SW480 (cell line): ENCODE measurements around the gene GTSE1.

Experiments
- DNase-seq: peaks from one replicate; pipeline ENCODE4 v3.0.0-alpha.2; 2016; ENCODE audit warnings: low spot score

GTSE1 gene

DNA sequence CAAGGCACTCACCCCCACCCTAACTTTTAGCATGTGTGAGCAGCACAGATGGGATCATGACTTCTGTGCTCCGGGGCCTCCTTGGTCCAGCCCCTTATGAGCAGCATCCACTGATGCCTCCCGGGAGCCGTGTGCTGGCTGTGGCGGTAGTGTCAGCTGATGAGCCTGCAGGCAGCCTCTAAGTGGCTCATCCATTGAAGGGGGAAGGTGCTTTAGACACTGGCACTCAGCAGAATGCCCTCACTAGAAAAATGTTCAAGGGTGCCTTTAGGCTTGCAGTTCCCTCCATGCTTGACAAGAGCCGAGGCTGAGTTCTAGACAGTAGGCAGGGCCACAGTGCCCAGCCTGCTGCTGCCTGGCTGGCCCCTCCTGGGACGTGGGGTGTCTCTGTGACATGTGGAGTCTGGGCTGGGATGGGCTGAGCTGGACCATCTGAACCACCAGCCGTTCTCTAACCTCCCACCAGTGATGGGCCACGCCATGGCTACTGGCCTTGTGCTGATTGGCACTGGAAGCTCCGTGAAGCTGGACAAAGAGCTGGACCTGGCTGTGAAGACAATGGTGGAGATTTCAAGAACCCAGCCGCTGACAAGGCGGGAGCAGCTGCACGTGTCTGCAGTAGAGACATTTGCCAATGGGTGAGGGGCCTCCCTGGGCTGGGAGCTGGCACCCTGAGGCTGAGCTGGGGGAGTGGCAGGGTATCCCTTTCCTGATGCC is 23.1 kb upstream of the GTSE1 start:
- no peak for DNase-seq

DNA sequence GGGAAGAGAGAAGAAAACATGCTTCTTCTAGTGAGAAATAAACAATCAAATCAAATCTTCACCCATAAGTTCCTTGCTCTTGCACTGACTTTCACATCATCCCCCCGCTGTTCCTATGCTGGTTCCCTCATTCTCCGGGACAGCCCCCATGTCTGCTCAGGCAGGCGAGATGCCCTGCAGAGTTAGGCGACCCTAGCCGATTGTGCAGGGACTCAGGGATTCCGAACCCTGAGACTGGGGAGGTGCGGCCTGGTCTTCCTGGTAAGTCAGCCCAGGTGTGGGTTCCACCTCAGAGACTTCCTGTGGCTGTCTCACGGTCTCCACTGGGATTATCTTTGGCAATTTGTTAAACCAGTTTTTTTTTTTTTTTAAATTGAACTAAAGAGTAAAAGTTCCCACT is 22.3 kb upstream of the GTSE1 start:
- no peak for DNase-seq

GRCh38 chr22:46275455-46276122 is 21.1 kb upstream of the GTSE1 start:
- DNase-seq = no peak

- DNase-seq = no peak
Observed at GRCh38 chr22:46276563-46276962, 20.1 kb upstream of the GTSE1 start.

DNA sequence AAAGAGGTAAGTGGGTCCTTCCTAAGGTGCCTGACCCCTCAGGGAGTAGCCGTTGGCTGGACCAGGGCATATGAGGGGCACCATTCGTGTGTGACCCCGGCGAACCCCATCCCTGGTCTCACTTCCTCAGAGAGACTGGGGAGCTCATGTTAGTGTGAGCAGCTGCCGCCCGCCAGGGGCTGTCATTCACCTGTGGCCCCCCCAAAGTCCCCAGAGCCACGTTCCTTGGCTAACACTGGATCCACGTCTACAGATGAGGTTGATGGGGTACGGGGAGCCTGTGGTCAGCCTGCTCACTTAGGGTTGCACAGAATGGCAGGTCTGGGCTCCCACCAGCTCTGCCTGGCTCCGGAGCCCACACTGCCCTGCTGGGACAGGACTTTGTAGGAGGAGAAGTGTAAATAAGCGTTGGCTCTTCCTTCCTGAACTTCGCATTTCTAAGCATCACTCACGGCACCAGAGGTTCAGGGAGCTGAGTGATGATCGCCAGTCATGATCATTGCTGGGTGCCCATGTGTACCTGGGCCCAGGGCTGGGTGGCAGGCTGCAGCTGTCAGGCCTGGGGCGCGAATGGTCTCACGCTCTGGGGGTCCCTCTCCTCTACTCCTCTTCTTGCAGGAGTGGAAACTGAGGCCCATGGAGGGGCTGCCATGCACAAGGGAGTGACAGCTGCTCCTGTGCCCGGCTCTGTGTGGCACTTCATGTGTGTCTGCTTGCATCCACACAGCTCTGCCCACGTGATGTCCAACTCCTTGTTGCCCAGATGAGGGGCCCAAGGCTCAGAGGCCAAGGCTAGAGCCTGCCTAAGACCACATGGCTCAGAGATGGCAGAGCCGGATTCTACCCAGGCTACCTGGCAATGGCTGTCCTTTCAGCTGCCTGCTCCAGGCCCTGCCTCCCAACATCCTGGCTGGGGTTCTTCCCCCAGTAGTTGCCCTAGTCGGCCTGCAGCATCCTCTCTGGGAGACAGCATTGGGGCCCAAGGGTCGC is 17.7 kb upstream of the GTSE1 start:
- no peak for DNase-seq

- DNase-seq = no peak
Observed at GRCh38 chr22:46280063-46280817, 16.4 kb upstream of the GTSE1 start.

- no peak for DNase-seq
Observed at GRCh38 chr22:46280999-46281623, 15.6 kb upstream of the GTSE1 start.

DNA sequence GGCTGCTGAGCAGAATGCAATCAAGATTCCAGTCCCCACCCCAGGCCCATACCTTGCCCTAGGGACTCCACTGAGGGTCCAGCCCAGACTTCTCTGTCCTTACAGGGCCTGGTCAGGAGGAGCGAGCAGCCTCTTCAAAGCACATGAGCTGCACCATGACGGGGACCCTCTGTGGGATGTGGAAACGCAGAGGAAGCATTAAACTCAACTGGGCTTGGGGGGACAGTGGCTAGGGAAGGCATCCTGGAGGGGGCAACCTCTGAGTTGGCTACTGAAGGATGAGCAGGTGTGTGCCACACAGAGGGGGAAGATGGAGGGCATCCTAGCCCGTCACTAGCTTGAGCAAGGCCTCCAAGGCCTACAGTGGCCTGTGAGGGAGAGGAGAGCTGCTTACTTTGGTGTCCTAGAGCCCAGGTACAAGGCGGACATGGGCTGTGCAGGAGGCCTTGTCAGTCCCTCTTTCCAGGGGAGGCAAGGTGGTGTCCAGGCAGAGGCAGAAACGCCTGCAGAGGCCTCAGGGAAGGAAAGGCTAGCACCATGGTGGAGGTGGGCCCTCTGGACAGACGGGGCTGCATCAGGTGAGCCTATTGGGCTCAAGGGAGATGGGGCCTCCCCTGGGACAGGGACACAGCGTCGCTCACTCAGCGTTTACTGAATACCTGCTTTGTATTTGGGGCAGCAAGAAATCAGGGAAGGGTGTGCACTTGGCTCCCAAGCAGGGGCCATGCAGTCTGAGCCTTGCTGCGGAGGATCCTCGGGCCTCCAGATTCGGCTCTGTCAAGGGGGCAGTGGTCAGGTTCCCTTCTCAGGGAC is 14.6 kb upstream of the GTSE1 start:
- no peak for DNase-seq

- no peak for DNase-seq
Observed at GRCh38 chr22:46286006-46286405, 10.7 kb upstream of the GTSE1 start.

GRCh38 chr22:46286941-46287872 is 9.5 kb upstream of the GTSE1 start:
- DNase-seq = no peak

GRCh38 chr22:46287873-46288751 is 8.6 kb upstream of the GTSE1 start:
- no peak for DNase-seq

DNA sequence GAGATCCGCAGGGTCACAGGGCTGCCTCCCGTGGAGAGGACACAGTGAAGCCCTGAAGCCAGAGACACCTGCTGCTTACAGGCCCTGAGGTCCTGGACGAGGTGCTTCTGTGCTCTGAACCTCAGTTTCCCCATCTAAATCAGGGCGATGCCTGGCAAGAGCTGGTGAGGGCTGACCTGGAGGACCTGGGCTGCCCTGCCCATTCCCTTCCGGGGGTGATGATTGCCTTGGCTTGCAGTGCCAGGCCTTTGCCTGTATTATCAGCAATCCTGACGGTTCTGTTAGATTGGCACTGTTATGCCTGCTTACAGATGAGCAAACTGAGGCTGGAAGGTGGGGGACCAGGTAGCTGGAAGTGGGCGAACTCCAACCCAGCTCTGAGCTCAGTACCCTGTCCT is 7.8 kb upstream of the GTSE1 start:
- no peak for DNase-seq

DNA sequence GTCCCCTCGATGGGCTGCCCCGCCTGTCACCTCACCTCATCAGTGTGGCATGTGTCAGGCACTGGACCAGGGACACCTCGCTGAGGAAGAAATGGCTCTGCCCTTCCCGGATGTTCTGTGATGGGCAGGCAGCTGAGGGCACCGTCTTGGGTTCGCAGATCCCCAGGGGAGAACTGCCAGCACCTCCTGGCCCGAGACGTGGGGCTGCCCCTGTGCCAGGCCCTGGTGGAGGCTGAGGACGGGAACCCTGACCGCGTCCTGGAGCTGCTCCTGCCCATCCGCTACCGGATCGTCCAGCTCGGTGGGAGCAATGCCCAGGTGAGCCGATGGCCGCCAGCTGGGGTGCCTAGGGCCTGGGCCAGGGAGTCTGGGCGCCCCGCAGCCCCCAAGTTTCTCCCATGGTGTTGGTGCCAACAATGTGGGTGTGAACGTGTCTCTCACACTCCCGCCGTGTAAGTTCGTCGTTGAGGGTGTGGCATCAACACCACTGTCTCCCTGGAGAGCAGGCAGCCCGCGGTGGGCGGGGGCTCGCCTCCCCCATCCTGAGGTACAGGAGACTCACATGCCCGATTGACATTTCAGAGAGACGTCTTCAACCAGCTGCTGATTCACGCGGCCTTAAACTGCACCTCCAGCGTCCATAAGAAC is 7.3 kb upstream of the GTSE1 start:
- DNase-seq = no peak

DNA sequence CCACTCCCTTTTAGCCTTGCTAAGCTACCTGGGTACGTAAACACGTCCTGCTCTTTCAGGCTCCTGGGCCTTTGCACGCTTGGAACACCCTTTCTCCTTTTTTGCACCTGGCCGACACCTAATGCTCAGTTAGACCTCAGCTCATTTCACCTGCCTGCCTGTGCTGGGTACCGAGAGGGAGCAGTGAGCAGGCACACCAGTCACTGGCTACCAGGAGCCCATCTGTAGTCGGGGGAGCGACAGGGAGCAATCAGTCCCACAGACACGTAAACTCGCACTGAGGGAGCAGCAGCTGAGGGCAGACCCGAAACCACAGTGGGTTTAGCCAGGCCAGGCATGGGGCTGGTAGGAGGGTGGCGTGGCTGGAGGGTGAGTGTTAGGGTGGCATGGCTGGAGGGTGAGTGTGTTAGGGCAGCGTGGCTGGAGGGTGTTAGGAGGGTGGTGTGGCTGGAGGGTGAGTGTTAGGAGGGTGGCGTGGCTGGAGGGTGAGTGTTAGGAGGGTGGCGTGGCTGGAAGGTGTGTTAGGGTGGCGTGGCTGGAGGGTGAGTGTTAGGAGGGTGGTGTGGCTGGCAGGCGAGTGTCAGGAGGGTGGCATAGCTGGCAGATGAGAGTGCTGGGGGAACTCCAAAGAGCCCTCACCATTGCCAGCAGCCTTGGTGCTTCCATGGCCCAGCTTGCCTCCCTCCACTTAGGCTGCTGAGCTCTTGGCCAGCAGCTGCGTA is 6.4 kb upstream of the GTSE1 start:
- no peak for DNase-seq

DNA sequence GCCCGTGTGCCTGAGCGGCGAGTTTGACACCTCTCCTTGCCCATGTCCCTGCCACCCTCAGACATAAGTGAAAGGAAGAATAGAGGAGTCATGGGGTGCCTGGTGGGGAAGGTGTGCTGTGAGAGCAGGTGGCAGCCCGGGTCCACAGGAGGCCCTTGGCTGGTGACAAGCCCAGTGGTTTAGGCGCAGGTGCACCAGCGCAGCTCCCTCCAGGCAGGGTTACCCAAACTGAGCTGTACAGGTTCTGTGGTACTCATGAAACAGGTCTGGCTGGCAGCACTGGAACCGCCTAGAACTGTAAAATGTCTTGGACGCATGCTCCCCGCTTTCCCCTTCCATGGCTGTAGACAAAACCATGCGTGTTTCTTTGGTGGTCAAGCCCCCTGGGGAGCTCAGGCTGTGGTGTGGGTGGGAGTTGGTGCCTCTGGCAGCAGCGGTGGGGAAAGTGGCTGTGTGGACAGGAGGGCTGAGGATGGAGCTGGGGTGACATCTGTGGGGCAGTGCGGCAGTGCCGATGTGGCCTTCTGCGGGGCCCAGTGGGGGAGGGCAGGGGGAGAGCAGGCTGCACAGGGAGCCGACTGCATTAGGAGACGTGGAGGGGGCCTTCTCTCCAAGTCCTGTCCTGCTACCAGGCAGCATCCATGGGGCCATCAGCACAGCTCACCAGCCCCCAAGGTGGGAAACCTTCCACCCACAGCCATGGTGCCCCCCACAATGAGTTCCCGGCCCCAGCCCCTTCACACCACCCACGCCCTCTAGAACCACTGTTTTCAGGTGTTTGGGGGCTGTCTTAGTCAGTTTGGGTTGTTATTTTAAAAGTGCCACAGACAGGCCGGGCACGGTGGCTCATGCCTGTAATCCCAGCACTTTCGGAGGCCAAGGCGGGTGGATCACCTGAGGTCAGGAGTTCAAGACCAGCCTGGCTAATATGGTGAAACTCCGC is 5.6 kb upstream of the GTSE1 start:
- no peak for DNase-seq

DNA sequence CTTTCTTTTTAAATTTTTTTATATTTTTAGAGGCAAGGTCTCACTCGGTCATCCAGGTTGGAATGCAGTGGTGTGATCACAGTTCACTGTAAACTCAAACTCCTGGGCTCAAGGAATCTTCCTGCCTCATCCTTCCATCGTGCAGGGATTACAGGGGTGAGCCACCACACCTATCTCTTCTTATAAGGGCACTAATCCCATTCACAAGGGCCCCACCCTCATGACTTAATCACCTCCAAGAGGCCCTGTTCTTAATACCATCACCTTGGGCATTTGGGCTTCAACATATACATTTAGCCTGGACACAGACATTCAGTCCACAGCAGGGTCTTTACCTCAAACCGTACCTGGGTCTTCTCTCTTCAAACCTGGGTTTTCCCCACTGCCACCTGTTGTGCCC is 4.5 kb upstream of the GTSE1 start:
- DNase-seq = no peak
